ENCODE measurements around the gene ARL14. TPM values are rescaled to one million over a fixed set of nuclear protein-coding genes. Genes with fewer than 3 reads are reported as not detected.

Gene ARL14
- total RNA-seq, 2 donors from 2014 or later, result not detected

DNA sequence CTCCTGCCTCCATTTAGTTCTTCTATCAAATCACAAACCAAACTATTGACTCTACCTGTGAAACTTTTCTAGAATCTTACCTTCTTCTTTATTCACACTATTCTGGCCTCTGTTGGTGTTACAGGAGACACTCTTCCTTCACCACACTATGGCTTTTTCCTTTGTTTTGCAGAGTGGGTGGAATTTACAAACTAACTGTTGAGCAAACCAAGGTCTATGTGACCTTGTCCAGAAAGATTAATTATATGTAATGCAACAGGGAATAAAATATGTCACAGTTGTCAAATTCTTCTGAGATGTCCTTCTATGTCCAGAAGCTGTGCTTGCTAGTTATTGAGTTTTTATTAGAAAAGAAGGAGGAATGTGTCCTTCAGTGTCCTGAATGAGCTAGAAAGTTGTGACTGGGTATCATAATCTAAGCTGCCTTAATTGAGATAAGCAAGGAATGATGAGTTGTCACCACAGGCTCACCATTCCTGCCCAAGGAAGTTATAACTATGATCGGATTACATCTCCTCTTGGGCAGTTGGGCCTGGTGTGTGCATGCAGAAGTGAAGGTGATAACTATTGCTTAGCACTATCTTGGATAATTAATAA is 21.7 kb downstream of the ARL14 start:
- DNase-seq (ENCODE audit: low spot score), result no peak
- peak overlapping the region in 1 of 2 donors; percentile 50 for H3K27ac ChIP-seq
- no peaks in the 10 kb centered on the region for H3K9me3 ChIP-seq
- H3K27me3 ChIP-seq, result no peaks in the 10 kb centered on the region
- no peak overlapping the region for H3K4me3 ChIP-seq
- H3K4me1 ChIP-seq, result peaks cover 0 to 11% of the 10 kb centered on the region in 2 donors
- TF ChIP-seq CTCF (IDR thresholded peaks at IDR 0.05), result no peak
- no peaks in the 10 kb centered on the region for H3K36me3 ChIP-seq

- Histone ChIP-seq H3K27ac (no peak overlapping the region), H3K9me3 (no peaks in the 10 kb centered on the region), H3K27me3 (no peaks in the 10 kb centered on the region), H3K4me1 (peaks cover 0 to 11% of the 10 kb centered on the region in 2 donors), H3K36me3 (no peaks in the 10 kb centered on the region), H3K4me3 (no peak overlapping the region)
- TF ChIP-seq CTCF (IDR thresholded peaks at IDR 0.05), result no peak
- no peak for DNase-seq (ENCODE audit: low spot score)
Observed at GRCh38 chr3:160701490-160701889, 24.5 kb downstream of the ARL14 start.

- Histone ChIP-seq H3K4me1 (peaks cover 0 to 11% of the 10 kb centered on the region in 2 donors), H3K9me3 (no peaks in the 10 kb centered on the region), H3K27ac (no peak overlapping the region), H3K4me3 (no peak overlapping the region), H3K36me3 (no peaks in the 10 kb centered on the region), H3K27me3 (no peaks in the 10 kb centered on the region)
- DNase-seq (ENCODE audit: low spot score), result no peak
- no peak for TF ChIP-seq CTCF (IDR thresholded peaks at IDR 0.05)
Observed at GRCh38 chr3:160702290-160702689, 25.3 kb downstream of the ARL14 start.

GRCh38 chr3:160703974-160704373 is 27.0 kb downstream of the ARL14 start:
- Histone ChIP-seq H3K27me3 (no peaks in the 10 kb centered on the region), H3K4me1 (no peaks in the 10 kb centered on the region), H3K27ac (no peak overlapping the region), H3K36me3 (no peaks in the 10 kb centered on the region), H3K4me3 (no peak overlapping the region), H3K9me3 (no peaks in the 10 kb centered on the region)
- DNase-seq (ENCODE audit: low spot score), result no peak
- no peak for TF ChIP-seq CTCF (IDR thresholded peaks at IDR 0.05)

- peak in 1 of 2 donors; percentile 75 for TF ChIP-seq CTCF (IDR thresholded peaks at IDR 0.05)
Observed at GRCh38 chr3:160707187-160707794, 30.3 kb downstream of the ARL14 start.

More at GRCh38 chr3:160707187-160707794, 30.3 kb downstream of the ARL14 start:
- H3K27me3 ChIP-seq, result no peaks in the 10 kb centered on the region
- no peaks in the 10 kb centered on the region for H3K36me3 ChIP-seq
- DNase-seq (ENCODE audit: low spot score), result no peak
- H3K4me3 ChIP-seq, result no peak overlapping the region
- H3K27ac ChIP-seq, result no peak overlapping the region
- H3K9me3 ChIP-seq, result no peaks in the 10 kb centered on the region
- no peaks in the 10 kb centered on the region for H3K4me1 ChIP-seq
